ENCODE measurements around the gene FAM76B. TPM values are rescaled to one million over a fixed set of nuclear protein-coding genes. Genes with fewer than 3 reads are reported as not detected.

FAM76B gene
- total and polyA plus RNA-seq, 2 of the 13 experiments (the other 11 are each of a cell fraction or from before 2014, with no cell fraction given): 20.2 to 24.2 TPM

DNA sequence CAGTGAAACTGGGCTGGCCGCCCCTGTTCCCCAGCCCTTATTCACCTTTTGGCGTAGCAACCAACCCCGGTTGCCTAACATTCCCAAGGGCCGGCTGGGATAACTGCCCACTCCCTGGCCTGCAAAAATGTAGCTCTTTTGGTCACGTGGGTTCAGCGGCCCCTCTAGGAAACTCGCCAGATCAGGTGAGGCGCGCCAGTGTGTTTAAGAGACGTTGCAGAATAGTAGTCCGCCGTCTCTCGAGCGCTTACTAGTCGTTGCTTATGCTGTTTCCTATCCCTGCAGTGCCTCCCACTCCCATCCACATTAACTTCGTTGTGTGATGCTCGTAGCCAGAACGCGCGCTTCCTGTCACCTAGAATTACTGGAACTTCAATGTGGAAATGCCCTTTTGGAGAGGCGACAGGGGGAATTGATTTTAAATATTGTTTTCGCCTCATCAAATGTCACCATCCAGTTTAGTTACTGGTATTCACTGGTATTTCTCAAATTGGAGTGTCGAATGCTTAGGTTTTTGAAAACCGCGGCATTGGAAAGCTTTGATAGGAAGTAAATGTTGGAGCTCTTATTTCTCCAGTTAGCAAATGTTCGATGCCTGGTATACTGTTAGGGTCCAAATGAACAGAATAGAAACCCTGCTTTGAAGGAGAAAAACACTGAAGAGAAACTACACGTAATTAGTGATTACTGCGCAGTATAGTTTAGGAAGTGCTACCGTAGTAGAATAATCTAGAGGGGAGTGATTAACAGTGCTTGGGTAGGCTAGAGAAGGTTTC is 1.5 kb upstream of the FAM76B start (continued):
- TF ChIP-seq ZNF687 (CRISPR knock-in tag; IDR thresholded peaks at IDR 0.05) (0 out of 2 replicates have a peak, but pooled peaks have one; percentile 5), PCBP2 (optimal IDR thresholded peaks at IDR 0.05; ENCODE audit: low read depth, low read length, poor library complexity, severe bottlenecking) (no peak), ISX (CRISPR knock-in tag; conservative IDR thresholded peaks at IDR 0.05) (0 out of 2 replicates have a peak, but pooled peaks have one; percentile 35), ZNF577 (CRISPR knock-in tag; IDR thresholded peaks at IDR 0.05; ENCODE audit: borderline replicate concordance, low read depth) (no peak), IRF2 (CRISPR knock-in tag; IDR thresholded peaks at IDR 0.05) (0 out of 2 replicates have a peak, but pooled peaks have one; percentile 13), ZBTB43 (CRISPR knock-in tag; conservative IDR thresholded peaks at IDR 0.05) (0 out of 2 replicates have a peak, but pooled peaks have one; percentile 29), TOPORS (CRISPR knock-in tag; IDR thresholded peaks at IDR 0.05) (peak; percentile 59; the same call in 1 of the 2 replicates), REPIN1 (CRISPR knock-in tag; IDR thresholded peaks at IDR 0.05; ENCODE audit: borderline replicate concordance, low read depth) (peak; percentile 55; the same call in 1 of the 2 replicates), DR1 (CRISPR knock-in tag; IDR thresholded peaks at IDR 0.05) (peak; percentile 56; the same call in 1 of the 2 replicates), ZNF503 (CRISPR knock-in tag; IDR thresholded peaks at IDR 0.05) (peak; percentile 39; the same call in 1 of the 2 replicates), E2F2 (CRISPR knock-in tag; IDR thresholded peaks at IDR 0.05; ENCODE audit: borderline replicate concordance) (no peak), ZNF343 (CRISPR knock-in tag; IDR thresholded peaks at IDR 0.05) (no peak), HIVEP1 (CRISPR knock-in tag; IDR thresholded peaks at IDR 0.05) (0 out of 2 replicates have a peak, but pooled peaks have one; percentile 20), AKAP8 (CRISPR knock-in tag; IDR thresholded peaks at IDR 0.05) (no peak), ZBTB20 (CRISPR knock-in tag; IDR thresholded peaks at IDR 0.05; ENCODE audit: borderline replicate concordance, low read depth) (0 out of 2 replicates have a peak, but pooled peaks have one; percentile 51), POLR2AphosphoS5 (IDR thresholded peaks at IDR 0.05; ENCODE audit: low read depth, low read length) (0 out of 2 replicates have a peak, but pooled peaks have one; percentile 27), RAD21 (CRISPR knock-in tag; IDR thresholded peaks at IDR 0.05) (0 out of 2 replicates have a peak, but pooled peaks have one; percentile 2), NCOA5 (CRISPR knock-in tag; IDR thresholded peaks at IDR 0.05) (0 out of 2 replicates have a peak, but pooled peaks have one; percentile 26)
- TF ChIP-seq, protein P1, sequence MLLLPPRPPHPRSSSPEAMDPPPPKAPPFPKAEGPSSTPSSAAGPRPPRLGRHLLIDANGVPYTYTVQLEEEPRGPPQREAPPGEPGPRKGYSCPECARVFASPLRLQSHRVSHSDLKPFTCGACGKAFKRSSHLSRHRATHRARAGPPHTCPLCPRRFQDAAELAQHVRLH (CRISPR knock-in tag; IDR thresholded peaks at IDR 0.05; ENCODE audit: borderline replicate concordance, low read depth): no peak
